ENCODE results near the gene EMP1.
A peak's percentile ranks its signal among the peaks of the same experiment; 100 is the strongest.
"Not testable (repeated sequence)": the region's sequence is repeated elsewhere in the genome, so short reads cannot be mapped to it uniquely, and the experiment has no call there.

The EMP1 gene

DNA sequence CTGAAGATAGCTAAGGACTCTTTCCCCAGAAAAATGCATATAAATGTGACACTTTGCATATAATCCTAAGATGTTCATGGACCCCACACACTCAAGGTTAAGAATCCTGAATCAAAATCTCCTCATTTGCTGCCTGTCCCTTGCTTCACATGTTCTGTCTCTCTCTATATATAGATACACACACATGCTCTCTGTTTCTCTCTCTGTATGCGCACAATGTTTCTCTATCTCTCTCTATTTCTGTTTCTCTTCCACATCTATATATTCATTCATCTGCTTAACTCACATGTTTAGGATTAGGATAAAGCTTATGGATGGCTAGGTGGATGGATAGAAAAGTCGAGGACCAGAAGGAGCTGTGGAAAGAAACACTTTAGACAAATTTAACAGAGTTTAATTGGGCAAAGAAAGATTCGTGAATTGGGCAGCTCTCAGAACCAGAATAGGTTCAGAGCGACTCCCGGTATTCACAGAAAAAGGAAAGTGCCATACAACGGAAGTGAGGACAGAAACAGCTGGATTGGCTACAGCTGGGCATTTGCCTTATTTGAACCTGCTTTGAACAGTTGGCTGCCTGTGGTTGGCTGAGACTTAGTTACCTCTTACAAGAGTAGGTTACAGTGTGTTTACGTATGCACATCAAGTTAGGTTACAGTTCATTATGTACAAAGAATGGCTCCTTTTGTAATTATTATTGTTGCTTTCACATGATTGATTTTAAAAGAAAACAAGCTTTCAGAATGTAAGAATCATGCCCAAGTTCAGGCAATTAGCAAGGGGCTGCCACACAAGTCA, 57.6 kb downstream of the EMP1 start:
- TF ChIP-seq, protein P1, sequence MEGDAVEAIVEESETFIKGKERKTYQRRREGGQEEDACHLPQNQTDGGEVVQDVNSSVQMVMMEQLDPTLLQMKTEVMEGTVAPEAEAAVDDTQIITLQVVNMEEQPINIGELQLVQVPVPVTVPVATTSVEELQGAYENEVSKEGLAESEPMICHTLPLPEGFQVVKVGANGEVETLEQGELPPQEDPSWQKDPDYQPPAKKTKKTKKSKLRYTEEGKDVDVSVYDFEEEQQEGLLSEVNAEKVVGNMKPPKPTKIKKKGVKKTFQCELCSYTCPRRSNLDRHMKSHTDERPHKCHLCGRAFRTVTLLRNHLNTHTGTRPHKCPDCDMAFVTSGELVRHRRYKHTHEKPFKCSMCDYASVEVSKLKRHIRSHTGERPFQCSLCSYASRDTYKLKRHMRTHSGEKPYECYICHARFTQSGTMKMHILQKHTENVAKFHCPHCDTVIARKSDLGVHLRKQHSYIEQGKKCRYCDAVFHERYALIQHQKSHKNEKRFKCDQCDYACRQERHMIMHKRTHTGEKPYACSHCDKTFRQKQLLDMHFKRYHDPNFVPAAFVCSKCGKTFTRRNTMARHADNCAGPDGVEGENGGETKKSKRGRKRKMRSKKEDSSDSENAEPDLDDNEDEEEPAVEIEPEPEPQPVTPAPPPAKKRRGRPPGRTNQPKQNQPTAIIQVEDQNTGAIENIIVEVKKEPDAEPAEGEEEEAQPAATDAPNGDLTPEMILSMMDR (conservative IDR thresholded peaks at IDR 0.05): no peak
- H3K27ac ChIP-seq: no peak overlapping the region

DNA sequence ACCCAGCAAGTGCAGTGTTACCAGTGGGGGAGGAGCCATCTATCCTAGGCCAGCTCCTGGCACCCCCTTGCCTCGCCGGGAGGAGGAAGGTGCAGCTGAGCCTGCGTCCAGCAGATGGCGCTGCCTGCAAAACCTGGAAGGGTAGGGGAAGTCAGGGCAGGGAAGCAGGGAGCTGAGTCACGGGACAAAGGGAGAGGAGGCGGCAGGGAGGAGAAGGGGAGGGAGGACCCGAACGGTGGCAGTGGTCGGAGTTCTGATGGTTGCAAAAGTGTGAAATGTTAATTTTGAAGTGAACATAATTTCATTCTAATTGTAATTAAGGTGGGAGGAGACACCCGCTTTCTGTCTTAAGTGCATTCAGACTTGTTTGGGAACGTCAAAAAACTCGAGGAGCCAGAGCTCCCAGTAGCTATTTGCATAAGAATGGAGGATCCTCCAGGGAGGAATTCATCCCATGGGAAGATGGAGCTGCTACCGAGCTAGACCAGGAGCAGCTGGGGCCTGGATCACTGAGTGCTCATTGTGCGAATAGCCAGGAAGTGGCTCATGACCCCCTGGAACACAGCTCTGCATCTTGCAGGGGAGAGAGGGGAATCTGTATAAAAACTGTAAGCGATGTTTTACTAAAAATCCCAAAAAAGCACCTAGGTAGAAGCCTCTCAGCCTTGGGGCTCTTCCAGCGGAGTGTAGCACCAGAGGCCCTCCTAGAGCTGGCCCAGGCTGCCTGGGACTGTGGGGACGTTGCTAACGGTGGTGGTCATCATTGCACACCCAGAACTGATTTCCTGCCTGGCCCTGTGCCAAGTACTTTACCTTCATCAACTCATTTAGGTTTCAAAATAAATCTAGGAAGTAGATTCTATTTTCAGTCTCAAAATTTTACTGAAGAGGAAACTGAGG, 59.5 kb downstream of the EMP1 start:
- peak overlapping the region; percentile 36; the same call in 1 of the 2 replicates for H3K27ac ChIP-seq
- TF ChIP-seq, protein P1 (conservative IDR thresholded peaks at IDR 0.05): peak; percentile 99

DNA sequence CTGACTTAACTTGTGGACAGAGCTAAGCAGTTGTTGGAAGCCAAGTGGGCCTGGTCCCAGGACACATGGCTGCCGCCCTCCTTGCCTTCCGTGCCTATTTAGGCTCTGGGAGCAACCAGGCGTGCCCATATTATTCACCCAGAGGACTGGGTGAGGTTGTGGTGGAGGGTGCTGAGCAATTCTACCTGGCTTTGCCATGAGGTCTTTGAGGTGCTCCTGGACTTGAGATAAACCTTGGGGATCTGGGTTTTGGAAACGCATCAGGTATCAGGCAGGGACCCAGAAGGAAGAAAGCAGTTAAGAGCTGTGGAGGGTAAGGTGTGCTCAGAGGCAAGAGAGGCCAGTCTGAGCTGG, 60.1 kb downstream of the EMP1 start:
- TF ChIP-seq, protein P1 (conservative IDR thresholded peaks at IDR 0.05): no peak
- H3K27ac ChIP-seq: no peak overlapping the region; the same call in 1 of the 2 replicates

DNA sequence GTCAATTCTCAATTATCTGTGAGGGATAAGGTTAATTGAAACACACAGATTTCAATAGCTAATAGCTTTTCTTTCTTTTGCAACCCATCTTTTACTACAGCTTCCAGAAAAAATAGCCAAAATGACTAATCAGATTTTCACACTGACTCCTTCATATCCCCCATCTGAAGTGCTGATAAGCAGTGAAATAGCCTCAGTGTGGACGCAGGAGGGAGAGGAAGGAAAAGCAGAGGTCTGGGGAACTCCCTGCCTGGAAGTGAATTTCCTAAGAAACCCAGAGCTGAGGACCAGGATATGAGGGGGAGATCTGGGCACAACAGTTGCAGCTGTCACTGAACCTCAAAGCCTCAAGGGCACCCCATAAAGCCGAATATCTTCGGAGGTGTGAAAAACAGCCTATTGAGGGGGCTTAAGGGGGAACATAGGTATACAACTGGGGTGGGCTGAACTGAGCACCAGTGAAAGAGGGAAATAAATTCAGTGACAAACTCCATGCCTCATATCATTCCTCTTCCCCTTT, 60.9 kb downstream of the EMP1 start:
- H3K27ac ChIP-seq: no peak overlapping the region
- TF ChIP-seq, protein P1 (conservative IDR thresholded peaks at IDR 0.05): no peak

GRCh38 chr12:13258197-13258596, 61.7 kb downstream of the EMP1 start:
- TF ChIP-seq, protein P1 (conservative IDR thresholded peaks at IDR 0.05): no peak
- H3K27ac ChIP-seq: no peak overlapping the region; the same call in 1 of the 2 replicates

- H3K27ac ChIP-seq: no peak overlapping the region; the same call in 1 of the 2 replicates
- TF ChIP-seq, protein P1 (conservative IDR thresholded peaks at IDR 0.05): no peak
These were observed 62.2 kb downstream of the EMP1 start for GRCh38 chr12:13258717-13259119.

DNA sequence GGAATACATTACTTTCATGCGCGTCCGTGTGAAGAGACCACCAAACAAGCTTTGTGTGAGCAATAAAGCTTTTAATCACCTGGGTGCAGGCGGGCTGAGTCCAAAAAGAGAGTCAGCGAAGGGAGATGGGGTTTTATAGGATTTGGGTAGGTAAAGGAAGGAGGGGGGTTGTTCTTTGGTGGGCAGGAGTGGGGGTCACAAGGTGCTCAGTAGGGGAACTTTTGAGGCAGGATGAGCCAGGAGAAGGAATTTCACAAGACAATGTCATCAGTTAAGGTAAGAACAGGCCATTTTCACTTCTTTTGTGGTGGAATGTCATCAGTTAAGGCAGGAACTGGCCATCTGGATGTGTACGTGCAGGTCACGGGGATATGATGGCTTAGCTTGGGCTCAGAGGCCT, 63.1 kb downstream of the EMP1 start:
- not testable (repeated sequence) for H3K27ac ChIP-seq

DNA sequence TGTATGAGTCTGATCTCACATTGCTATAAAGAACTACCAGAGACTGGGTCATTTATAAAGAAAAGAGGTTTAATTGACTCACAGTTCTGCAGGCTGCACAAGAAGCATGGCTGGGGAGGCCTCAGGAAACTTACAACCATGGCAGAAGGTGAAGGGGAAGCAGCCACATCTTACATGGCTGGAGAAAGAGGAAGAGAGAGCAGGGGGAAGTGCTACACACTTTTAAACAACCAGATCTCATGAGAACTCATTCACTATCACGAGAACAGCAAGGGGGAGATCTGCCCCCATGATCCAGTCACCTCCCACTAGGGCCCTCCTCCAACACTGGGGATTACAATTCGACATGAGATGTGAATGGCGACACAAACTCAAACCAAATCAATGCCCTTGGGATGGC, 71.3 kb downstream of the EMP1 start:
- not testable (repeated sequence) for H3K27ac ChIP-seq
